IMR-90 (cell line): ENCODE results near the gene BBS7. TPM values are rescaled to one million over a fixed set of nuclear protein-coding genes. Genes with fewer than 3 reads are reported as not detected.
A peak's percentile ranks its signal among the peaks of the same experiment; 100 is the strongest.

ENCODE experiments used
- ATAC-seq: fragments of 200-7000 bp; cut with Tn5 transposase; 2 replicates; pipeline ENCODE4 v1.9.1; 2020; ENCODE audit warnings: low read depth, mild to moderate bottlenecking, moderate library complexity
- BruUV-seq: library from RNA; stranded (reverse); fragments of 400-500 nt; replicated peaks from 2 replicates; lab custom pipeline; 2021; lab: Mats Ljungman, UMichigan
- CTCF ChIA-PET: fragments of 300-600 bp; formaldehyde crosslinking; extraction: SDS; loops from one replicate; lab custom pipeline; 2021; ENCODE audit warnings: antibody characterized with exemption; lab: Yijun Ruan, JAX
- POLR2A ChIA-PET: fragments of 300-600 bp; sonication (Branson Sonifier 250); formaldehyde crosslinking; loops from one replicate; lab custom pipeline; 2022; ENCODE audit warnings: antibody characterized with exemption; ENCODE audit not compliant: unreplicated experiment; lab: Charles Lee
- DNase-seq: peaks from one replicate; pipeline ENCODE4 v3.0.0; 2013
- H2AFZ ChIP-seq: replicated peaks from 2 replicates; pipeline ENCODE3; 2013; ENCODE audit warnings: low read length, mild to moderate bottlenecking; ENCODE audit not compliant: poor library complexity
- H2AK5ac ChIP-seq: 2 replicates; pipeline ENCODE4 v1.6.1; 2013; ENCODE audit warnings: low read depth, low read length, inconsistent platforms
- H2AK9ac ChIP-seq: replicated peaks from 2 replicates; pipeline ENCODE3; 2013; ENCODE audit warnings: mild to moderate bottlenecking, low read depth, low read length, moderate library complexity; ENCODE audit not compliant: poor library complexity
- H2BK120ac ChIP-seq: 2 replicates; pipeline ENCODE4 v1.6.1; 2013; ENCODE audit warnings: low read depth, low read length, inconsistent platforms
- H2BK15ac ChIP-seq: 3 replicates; pipeline ENCODE4 v1.6.1; 2013; ENCODE audit warnings: low read depth, low read length, inconsistent platforms
- H2BK20ac ChIP-seq: 2 replicates; pipeline ENCODE4 v1.6.1; 2013; ENCODE audit warnings: low read depth, mild to moderate bottlenecking, inconsistent platforms, low read length, moderate library complexity
- H2BK5ac ChIP-seq: 2 replicates; pipeline ENCODE4 v1.6.1; 2013; ENCODE audit warnings: mild to moderate bottlenecking, low read depth, low read length, inconsistent platforms; ENCODE audit not compliant: poor library complexity, severe bottlenecking
- H3K14ac ChIP-seq: replicated peaks from 2 replicates; pipeline ENCODE4 v1.6.1; 2013; ENCODE audit warnings: low read depth, low read length, inconsistent platforms
- H3K18ac ChIP-seq: 2 replicates; pipeline ENCODE4 v1.6.1; 2013; ENCODE audit warnings: low read depth, low read length, control low read depth
- H3K23ac ChIP-seq: 2 replicates; pipeline ENCODE4 v1.6.1; 2013; ENCODE audit warnings: low read depth, low read length, inconsistent platforms
- H3K27ac ChIP-seq: 2 replicates; pipeline ENCODE4 v1.5.1; 2013; ENCODE audit warnings: mild to moderate bottlenecking, control low read depth, low read length; ENCODE audit not compliant: insufficient read depth
- H3K27me3 ChIP-seq: 2 replicates; pipeline ENCODE4 v1.6.1; 2013; ENCODE audit warnings: low read length; ENCODE audit not compliant: control insufficient read depth, insufficient read depth
- H3K36me3 ChIP-seq: 2 replicates; pipeline ENCODE4 v1.6.1; 2013; ENCODE audit warnings: low read length, mixed read lengths; ENCODE audit not compliant: control insufficient read depth, insufficient read depth
- H3K4ac ChIP-seq: 2 replicates; pipeline ENCODE4 v1.6.1; 2013; ENCODE audit warnings: low read depth, low read length, inconsistent platforms
- H3K4me1 ChIP-seq: 2 replicates; pipeline ENCODE4 v1.6.1; 2013; ENCODE audit warnings: low read length, mixed read lengths; ENCODE audit not compliant: control insufficient read depth, insufficient read depth
- H3K4me2 ChIP-seq: 2 replicates; pipeline ENCODE4 v1.6.1; 2013; ENCODE audit warnings: low read depth, mild to moderate bottlenecking, control low read depth, low read length, moderate library complexity
- H3K4me3 ChIP-seq: 2 replicates; pipeline ENCODE4 v1.5.1; 2013; ENCODE audit warnings: low read depth, mild to moderate bottlenecking, control low read depth, low read length, moderate library complexity; ENCODE audit not compliant: insufficient read depth
- H3K56ac ChIP-seq: 2 replicates; pipeline ENCODE4 v1.6.1; 2013; ENCODE audit warnings: low read length, inconsistent platforms; ENCODE audit not compliant: insufficient read depth; ENCODE audit errors: extremely low read depth
- H3K79me1 ChIP-seq, 2 experiments: 2 replicates each; pipeline ENCODE4 v1.6.1; 2013; ENCODE audit warnings: low read length in 2 of 2, inconsistent platforms in 1 of 2, low read depth in 1 of 2
- H3K9ac ChIP-seq: 2 replicates; pipeline ENCODE4 v1.6.1; 2013; ENCODE audit warnings: low read depth, low read length, control low read depth
- H3K9me1 ChIP-seq: 2 replicates; pipeline ENCODE4 v1.6.1; 2013; ENCODE audit warnings: low read length, inconsistent platforms; ENCODE audit not compliant: insufficient read depth
- H3K9me3 ChIP-seq: 2 replicates; pipeline ENCODE4 v1.6.1; 2013; ENCODE audit warnings: low read length; ENCODE audit not compliant: control insufficient read depth, insufficient read depth
- H4K20me1 ChIP-seq: 2 replicates; pipeline ENCODE4 v1.6.1; 2013; ENCODE audit warnings: low read length, inconsistent platforms; ENCODE audit not compliant: insufficient read depth
- H4K5ac ChIP-seq: 2 replicates; pipeline ENCODE4 v1.6.1; 2013; ENCODE audit warnings: mild to moderate bottlenecking, low read depth, low read length, control low read depth
- H4K8ac ChIP-seq, 2 experiments: 2 replicates each; pipeline ENCODE4 v1.6.1; 2013; ENCODE audit warnings: low read depth in 2 of 2, low read length in 2 of 2, control low read depth in 1 of 2, inconsistent platforms in 1 of 2
- H4K91ac ChIP-seq: 2 replicates; pipeline ENCODE4 v1.6.1; 2013; ENCODE audit warnings: low read depth, low read length, inconsistent platforms; ENCODE audit not compliant: insufficient read depth
- RCOR1 ChIP-seq: IDR thresholded peaks from 2 replicates; pipeline ENCODE4 v1.6.1; 2012; ENCODE audit warnings: mild to moderate bottlenecking, low read length, improper control_type of control experiment; ENCODE audit not compliant: insufficient replicate concordance
- whole genome bisulfite sequencing, 2 experiments: methylation state at CpG; one replicate each; pipeline versions ENCODE4 v1.1.5 to v1.1.7; 2013; ENCODE audit warnings: missing lambda C conversion rate in 2 of 2; ENCODE audit not compliant: insufficient read length in 1 of 2; ENCODE audit errors: extremely low coverage in 2 of 2; 5-methylcytosine and 5-hydroxymethylcytosine counted together
- dilution Hi-C: fragments of 300-500 bp; cut with HindIII; formaldehyde crosslinking; loops from one replicate; pipeline ENCODE4 v1.14.3; 2018; ENCODE audit warnings: low sequenced_read_pairs; ENCODE audit not compliant: unreplicated experiment
- in situ Hi-C: fragments of 300-500 bp; cut with MboI; formaldehyde crosslinking; loops from 3 replicates; pipeline ENCODE4 v1.14.3; 2019; ENCODE audit warnings: low sequenced_read_pairs, inconsistent platforms, mixed read lengths
- intact Hi-C: fragments of 100-400 bp; cut with micrococcal nuclease; formaldehyde crosslinking; loops from 2 replicates; pipeline ENCODE4 v1.10.0; 2022
- polyA plus RNA-seq, 3 experiments: library from polyadenylated mRNA; depleted of rRNA; stranded (reverse); fragments of >200 nt; gene quantifications; 2 replicates each; pipeline ENCODE4 v1.2.3, GENCODE V29; 2012; ENCODE audit warnings: low replicate concordance in 1 of 3
- total RNA-seq: library from RNA; depleted of rRNA; stranded (reverse); fragments of >200 nt; gene quantifications from 2 replicates; pipeline ENCODE4 v1.2.3, GENCODE V29; 2012

BBS7 gene
- total and polyA plus RNA-seq, 2 of the 4 experiments (the other 2 are of a cell fraction), result 23.0 to 32.3 TPM

DNA sequence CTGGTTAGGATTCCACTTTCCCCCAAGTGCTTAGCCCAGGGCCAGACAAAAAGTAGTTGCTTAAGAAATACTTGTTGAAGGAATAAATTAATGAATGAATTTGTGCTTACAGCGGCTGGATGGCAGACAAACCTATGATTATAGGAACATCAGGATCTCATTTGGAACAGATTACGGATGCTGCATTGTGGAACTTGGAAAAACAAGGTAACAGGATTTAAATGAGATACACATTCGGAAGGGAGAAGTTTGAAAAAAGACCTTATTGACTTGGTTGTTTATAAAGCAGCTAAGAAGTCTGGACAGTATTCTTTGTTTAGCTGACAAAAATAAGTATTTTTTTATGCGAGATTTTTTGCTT is 68.6 kb downstream of the BBS7 start:
- Histone ChIP-seq H4K91ac (peak overlapping the region; percentile 86; the same call in 1 of the 2 replicates), H2BK120ac (peak overlapping the region; percentile 22; the same call in 1 of the 2 replicates), H2BK15ac (no peak overlapping the region), H3K9me1 (0 out of 2 replicates have a peak, but pooled peaks cover 2% of the 10 kb centered on the region), H3K14ac (peak overlapping the region; percentile 50; the same call in 1 of the 2 replicates), H3K36me3 (peaks cover 10% of the 10 kb centered on the region), H3K4ac (peak overlapping the region; percentile 92), H3K4me2 (peak overlapping the region; percentile 83), H3K79me1 (peaks cover 14 to 18% of the 10 kb centered on the region in 2 experiments), H4K5ac (no peak overlapping the region), H4K20me1 (no peaks in the 10 kb centered on the region), H2BK5ac (peak overlapping the region; percentile 16), H3K4me3 (peak overlapping the region; percentile 67), H2AFZ (no peak overlapping the region), H4K8ac (peak overlapping the region; percentile 93 to 99), H3K18ac (no peak overlapping the region), H3K27ac (no peak overlapping the region; the same call in 1 of the 2 replicates), H2AK9ac (no peak overlapping the region), H2BK20ac (no peak overlapping the region), H3K23ac (peak overlapping the region; percentile 91; the same call in 1 of the 2 replicates), H3K4me1 (no peaks in the 10 kb centered on the region), H3K27me3 (no peaks in the 10 kb centered on the region), H3K56ac (peak overlapping the region; percentile 89), H3K9ac (peak overlapping the region; percentile 94), H3K9me3 (no peaks in the 10 kb centered on the region), H2AK5ac (no peak overlapping the region)
- in situ Hi-C loops (loop anchor here (10.0 kb wide), 1 partner anchor 117 kb away; no protein-coding TSS in a partner anchor), dilution Hi-C loops (no loop called here), intact Hi-C loops (loop anchor here (5.0 kb wide), 1 partner anchor 119 kb away; no protein-coding TSS in a partner anchor)
- no peak for ATAC-seq
- 0% methylated on average over 2 of the region's 4 CpGs; no CpG with 5 or more reads in 1 of the 2 experiments for WGBS, 2 experiments
- POLR2A ChIA-PET, result no interaction called here
- BruUV-seq, result no TSS peak
- CTCF ChIA-PET, result no interaction called here
- no peak for TF ChIP-seq RCOR1
- no peak for DNase-seq
